Esophagus squamous epithelium (tissue), 5 donors: ENCODE measurements around the gene UGT2A2. TPM values are rescaled to one million over a fixed set of nuclear protein-coding genes. Genes with fewer than 3 reads are reported as not detected.

ENCODE experiments used
- DNase-seq: peaks from one replicate; lab custom pipeline; 2025; lab: John Stamatoyannopoulos, UW
- H3K27ac ChIP-seq, 4 donors: fragments of 200-600 bp; sonication (generic); one replicate each; pipeline ENCODE4 v1.5.1; 2016 to 2019; ENCODE audit warnings: mild to moderate bottlenecking in 1 of 4
- H3K27me3 ChIP-seq, 4 donors: fragments of 200-600 bp; sonication (generic); 1 replicate in 3 of 4; 2 replicates in 1 of 4; pipeline versions ENCODE4 v1.5.1 to v1.6.0; 2017 to 2021; ENCODE audit warnings: antibody characterized with exemption in 1 of 4
- H3K36me3 ChIP-seq, 3 donors: fragments of 200-600 bp; sonication (generic); one replicate each; pipeline ENCODE4 v1.5.1; 2016 to 2019
- H3K4me1 ChIP-seq, 3 donors: fragments of 200-600 bp; sonication (generic); one replicate each; pipeline ENCODE4 v1.5.1; 2017 to 2019
- H3K4me3 ChIP-seq, 4 donors: fragments of 200-600 bp; sonication (generic); 1 replicate in 3 of 4; 2 replicates in 1 of 4; pipeline ENCODE4 v1.5.1; 2016 to 2019; ENCODE audit warnings: mild to moderate bottlenecking in 2 of 4, moderate library complexity in 1 of 4
- H3K9me3 ChIP-seq, 3 donors: fragments of 200-600 bp; sonication (generic); one replicate each; pipeline ENCODE4 v1.5.1; 2016 to 2019
- CTCF ChIP-seq, 6 experiments: fragments of 450-650 bp in 4 of 6; fragments of 200-600 bp in 2 of 6; sonication (generic) in 2 of 6; IDR thresholded peaks; one replicate each; pipeline ENCODE4 v1.5.1; 2016 to 2019; ENCODE audit warnings: antibody characterized with exemption in 6 of 6, mild to moderate bottlenecking in 4 of 6, moderate library complexity in 4 of 6
- POLR2A ChIP-seq, 4 donors: fragments of 450-650 bp; IDR thresholded peaks; one replicate each; pipeline ENCODE4 v1.6.1; 2017; ENCODE audit warnings: antibody characterized with exemption in 4 of 4, mild to moderate bottlenecking in 4 of 4, moderate library complexity in 3 of 4
- WGBS, 2 donors: methylation state at CpG; one replicate each; pipeline ENCODE4 v1.1.5; 2018; 5-methylcytosine and 5-hydroxymethylcytosine counted together
- intact Hi-C: fragments of 100-400 bp; cut with DNase I; formaldehyde crosslinking; loops from one replicate; pipeline ENCODE4 v1.15.0; 2022
- total RNA-seq, 4 donors: library from RNA; depleted of rRNA; stranded (reverse); fragments of >200 nt; gene quantifications; one replicate each; pipeline ENCODE4 v1.1.0, GENCODE V29; 2016
- donor health status: DM: yes; HTN: yes; CAD: no.

The UGT2A2 gene
- total RNA-seq, 4 donors from 2014 or later, result not detected

- no peaks in the 10 kb centered on the region for H3K27me3 ChIP-seq
- no peak overlapping the region for H3K4me3 ChIP-seq
- no peaks in the 10 kb centered on the region for H3K36me3 ChIP-seq
- no peaks in the 10 kb centered on the region for H3K9me3 ChIP-seq
- intact Hi-C loops, result no loop called here
- TF ChIP-seq POLR2A (IDR thresholded peaks at IDR 0.05) (no peak), CTCF (IDR thresholded peaks at IDR 0.05) (no peak)
- H3K4me1 ChIP-seq, result no peaks in the 10 kb centered on the region
- no peak overlapping the region for H3K27ac ChIP-seq
- no peak for DNase-seq
- WGBS, 2 donors, result 64 to 71% methylated on average over 5 to 6 of the region's 6 CpGs
These were observed 17.3 kb upstream of the UGT2A2 start for GRCh38 chr4:69656653-69657158.

- Histone ChIP-seq H3K4me3 (no peak within 1 kb of the TSS), H3K27ac (no peak within 1 kb of the TSS), H3K4me1 (peaks cover 0 to 12% (median 0%) of the 10 kb centered on the region in 3 donors), H3K27me3 (no peaks in the 10 kb centered on the region), H3K9me3 (no peaks in the 10 kb centered on the region), H3K36me3 (no peaks in the 10 kb centered on the region)
- intact Hi-C loops, result no loop called here
- DNase-seq, result no peak
- WGBS, 2 donors, result 50 to 81% methylated on average over 1 of the region's 1 CpG
- TF ChIP-seq CTCF (IDR thresholded peaks at IDR 0.05) (no peak), POLR2A (IDR thresholded peaks at IDR 0.05) (no peak)
These were observed 13.7 kb upstream of the UGT2A2 start, which contains the start of gene UGT2A1 for GRCh38 chr4:69653147-69653546. TSS of gene UGT2A1 (minus strand) at chr4:69653247. CDS start at chr4:69647644, 5,603 bp downstream.

DNA sequence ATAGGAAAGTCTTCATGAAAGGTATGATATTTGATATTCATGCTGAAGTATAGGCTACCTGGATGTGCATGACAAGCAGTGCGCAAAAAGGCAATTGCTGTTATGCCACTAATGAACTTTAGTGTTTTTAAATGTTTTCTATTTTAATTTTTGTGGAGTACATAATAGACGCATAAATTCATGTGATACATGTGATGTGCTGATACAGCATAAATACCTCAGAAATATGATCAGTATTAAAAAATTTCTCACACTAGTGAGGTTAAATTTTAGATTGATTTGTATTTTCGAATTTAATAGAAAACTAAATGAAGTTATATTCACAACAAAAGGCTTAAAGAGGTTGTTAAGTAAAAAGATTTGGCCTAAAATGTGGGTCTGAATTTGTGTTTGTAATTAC, 11.4 kb upstream of the UGT2A2 start:
- peaks cover 0 to 12% (median 0%) of the 10 kb centered on the region in 3 donors for H3K4me1 ChIP-seq
- H3K27me3 ChIP-seq, result no peaks in the 10 kb centered on the region
- H3K27ac ChIP-seq, result no peak overlapping the region
- no peak for DNase-seq
- intact Hi-C loops, result no loop called here
- TF ChIP-seq POLR2A (IDR thresholded peaks at IDR 0.05) (no peak), CTCF (IDR thresholded peaks at IDR 0.05) (no peak)
- no peaks in the 10 kb centered on the region for H3K9me3 ChIP-seq
- no peak overlapping the region for H3K4me3 ChIP-seq
- 60 to 89% methylated on average over 3 of the region's 3 CpGs for WGBS, 2 donors
- H3K36me3 ChIP-seq, result no peaks in the 10 kb centered on the region

GRCh38 chr4:69649629-69650028, 10.2 kb upstream of the UGT2A2 start:
- Histone ChIP-seq H3K4me1 (peaks cover 0 to 12% (median 0%) of the 10 kb centered on the region in 3 donors), H3K27ac (no peak overlapping the region), H3K9me3 (no peaks in the 10 kb centered on the region), H3K36me3 (no peaks in the 10 kb centered on the region), H3K4me3 (no peak overlapping the region), H3K27me3 (no peaks in the 10 kb centered on the region)
- no peak for DNase-seq
- WGBS, 2 donors, result 26 to 33% methylated on average over 2 of the region's 2 CpGs
- intact Hi-C loops, result no loop called here
- TF ChIP-seq CTCF (IDR thresholded peaks at IDR 0.05) (no peak), POLR2A (IDR thresholded peaks at IDR 0.05) (no peak)

- Histone ChIP-seq H3K27me3 (no peaks in the 10 kb centered on the region), H3K36me3 (no peaks in the 10 kb centered on the region), H3K27ac (no peak overlapping the region), H3K4me1 (peaks cover 0 to 12% (median 0%) of the 10 kb centered on the region in 3 donors), H3K4me3 (no peak overlapping the region), H3K9me3 (no peaks in the 10 kb centered on the region)
- no peak for TF ChIP-seq CTCF (IDR thresholded peaks at IDR 0.05)
- TF ChIP-seq POLR2A (IDR thresholded peaks at IDR 0.05), result no peak
- intact Hi-C loops, result no loop called here
- 17 to 21% methylated on average over 1 of the region's 1 CpG for WGBS, 2 donors
- no peak for DNase-seq
These were observed 9.8 kb upstream of the UGT2A2 start for GRCh38 chr4:69649207-69649606.
